ENCODE data around the gene RAD9A. TPM values are rescaled to one million over a fixed set of nuclear protein-coding genes. Genes with fewer than 3 reads are reported as not detected.

RAD9A gene
- total RNA-seq, 1 experiment from 2014 or later: 6.2 TPM

DNA sequence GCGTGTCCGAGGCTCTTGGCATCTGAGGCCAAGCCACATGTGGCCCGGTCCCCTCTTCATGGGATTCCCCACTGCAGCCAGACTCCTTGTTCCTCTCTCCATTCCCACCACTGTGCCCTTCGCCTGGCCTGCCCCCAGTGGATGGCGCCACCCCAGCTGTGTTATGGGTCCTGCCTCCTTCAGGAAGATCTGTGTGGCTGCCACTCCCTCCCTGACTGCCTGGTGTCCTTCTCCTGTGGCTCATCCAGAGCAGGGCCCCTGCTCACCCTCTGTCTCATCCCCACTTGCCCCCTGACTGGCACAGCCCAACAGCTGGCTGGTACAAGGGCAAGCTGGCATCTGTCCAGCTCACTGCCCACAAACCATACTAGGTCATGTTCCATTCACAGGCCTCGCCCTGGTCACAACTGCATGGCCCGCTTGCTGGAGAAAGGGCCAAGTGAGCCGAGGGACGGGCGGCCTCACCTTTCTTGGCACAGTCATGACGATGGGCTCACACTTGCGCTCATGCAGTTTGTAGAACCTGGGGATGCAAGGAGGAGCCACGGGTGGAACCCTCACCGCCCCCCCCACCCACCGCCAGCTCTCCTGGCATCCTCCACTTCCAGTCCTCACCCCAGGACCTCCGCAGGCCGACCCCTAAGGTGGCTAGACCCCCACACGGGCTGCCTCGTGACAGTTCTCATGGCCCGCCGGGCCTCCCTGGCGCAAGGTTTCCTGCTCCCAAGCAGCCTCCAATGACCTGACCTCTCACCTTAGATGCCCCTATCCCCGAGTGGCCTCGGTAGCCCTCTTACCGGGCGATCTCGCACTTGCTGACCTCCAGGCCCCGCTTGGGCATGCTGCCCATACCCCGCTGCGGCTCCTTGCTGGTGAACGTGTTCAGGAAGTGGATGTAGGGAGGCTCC is 47.8 kb downstream of the RAD9A start:
- peak; percentile 50 for DNase-seq (ENCODE audit: low spot score)

DNA sequence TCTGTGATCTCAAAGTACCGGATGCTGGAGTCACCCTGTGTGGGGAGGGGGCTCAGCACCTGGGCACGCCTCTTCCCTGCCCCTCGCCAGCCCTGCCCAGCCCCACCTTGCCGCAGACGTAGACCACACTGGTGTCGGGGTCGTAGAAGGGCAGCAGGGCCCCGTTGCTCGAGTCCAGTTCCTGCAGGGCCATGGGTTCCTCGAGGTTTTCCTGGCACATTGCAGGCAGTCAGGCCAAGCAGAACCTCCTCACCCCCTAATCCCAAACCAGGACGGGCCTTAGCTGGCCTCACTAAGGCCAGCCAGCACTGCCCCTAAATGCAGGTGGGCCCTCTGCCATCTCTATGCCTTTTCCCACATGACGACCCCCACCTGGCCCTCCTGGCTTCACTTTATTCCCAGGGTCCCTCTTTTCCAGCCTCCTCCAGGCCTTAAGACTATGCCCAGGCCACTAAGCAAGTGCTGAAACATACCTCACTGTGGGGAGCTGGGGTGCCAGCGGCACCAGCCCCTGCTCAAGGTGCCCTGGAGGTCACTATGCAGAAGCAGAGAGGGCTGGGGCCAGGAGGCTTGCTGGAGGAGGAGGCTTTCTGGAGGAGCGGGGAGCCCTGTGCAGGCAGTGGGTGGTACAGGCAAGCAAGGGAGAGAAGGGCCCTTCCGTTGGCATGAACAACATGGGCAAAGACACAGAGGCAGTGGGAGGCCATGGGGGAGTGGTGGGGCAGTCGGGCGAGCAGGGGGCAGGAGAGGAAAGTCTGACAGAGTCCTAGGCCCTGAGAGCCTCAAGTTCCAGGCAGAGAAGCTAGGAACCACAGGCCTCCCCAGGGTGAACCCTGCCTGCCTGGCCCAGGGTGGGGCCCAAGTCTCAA is 48.7 kb downstream of the RAD9A start:
- no peak for DNase-seq (ENCODE audit: low spot score)

DNA sequence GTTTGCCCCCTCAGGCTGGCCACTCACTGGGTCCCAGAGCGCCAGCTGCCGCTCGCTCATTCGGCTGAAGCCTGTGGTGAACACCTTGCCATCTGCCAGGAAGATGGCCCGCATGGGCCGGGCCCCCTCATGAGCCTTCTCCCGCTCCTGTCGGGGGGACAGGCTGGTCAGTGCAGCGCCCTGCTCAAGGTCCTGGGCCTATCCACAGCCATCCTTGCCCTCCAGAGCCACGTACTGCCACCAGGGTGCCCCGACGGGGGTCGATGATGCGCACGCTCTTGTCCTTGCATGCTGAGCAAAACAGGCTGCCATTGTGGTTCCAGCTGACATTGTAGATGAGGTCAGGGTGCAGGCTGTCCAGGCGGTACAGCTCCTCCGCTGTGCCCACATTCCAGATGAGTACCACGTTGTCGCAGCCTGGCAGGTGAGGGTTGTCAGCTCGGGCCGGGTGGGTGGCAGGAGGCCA is 49.3 kb downstream of the RAD9A start:
- no peak for DNase-seq (ENCODE audit: low spot score)

DNA sequence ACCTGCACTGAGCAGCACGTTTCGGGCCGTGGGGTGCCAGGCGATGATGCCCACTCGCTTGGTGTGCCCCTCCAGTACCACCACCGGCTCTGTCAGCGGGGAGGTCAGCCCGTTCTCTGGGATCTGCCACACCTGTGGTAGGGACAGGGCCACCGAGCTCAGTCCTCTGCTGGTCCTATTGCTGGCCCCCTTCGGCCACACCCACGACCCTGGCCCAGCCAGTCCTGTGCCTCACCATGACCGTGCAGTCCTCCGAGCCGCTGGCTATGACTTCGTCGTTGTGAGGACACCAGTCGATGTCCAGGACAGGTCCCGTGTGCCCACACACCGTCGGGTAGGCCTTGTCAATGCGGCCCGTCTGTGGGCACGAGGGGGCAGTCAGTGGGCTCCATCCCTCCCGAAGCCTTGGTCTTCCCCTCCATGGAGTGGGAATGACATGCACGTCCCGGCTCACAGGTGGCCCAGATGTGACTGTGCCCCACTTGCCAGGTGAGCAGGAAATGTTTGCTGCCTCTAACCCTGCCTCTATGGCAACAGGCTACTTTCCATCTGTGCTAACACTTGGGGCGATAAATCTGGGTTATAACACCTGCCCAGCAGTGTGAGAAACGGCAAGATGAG is 50.1 kb downstream of the RAD9A start:
- no peak for DNase-seq (ENCODE audit: low spot score)

DNA sequence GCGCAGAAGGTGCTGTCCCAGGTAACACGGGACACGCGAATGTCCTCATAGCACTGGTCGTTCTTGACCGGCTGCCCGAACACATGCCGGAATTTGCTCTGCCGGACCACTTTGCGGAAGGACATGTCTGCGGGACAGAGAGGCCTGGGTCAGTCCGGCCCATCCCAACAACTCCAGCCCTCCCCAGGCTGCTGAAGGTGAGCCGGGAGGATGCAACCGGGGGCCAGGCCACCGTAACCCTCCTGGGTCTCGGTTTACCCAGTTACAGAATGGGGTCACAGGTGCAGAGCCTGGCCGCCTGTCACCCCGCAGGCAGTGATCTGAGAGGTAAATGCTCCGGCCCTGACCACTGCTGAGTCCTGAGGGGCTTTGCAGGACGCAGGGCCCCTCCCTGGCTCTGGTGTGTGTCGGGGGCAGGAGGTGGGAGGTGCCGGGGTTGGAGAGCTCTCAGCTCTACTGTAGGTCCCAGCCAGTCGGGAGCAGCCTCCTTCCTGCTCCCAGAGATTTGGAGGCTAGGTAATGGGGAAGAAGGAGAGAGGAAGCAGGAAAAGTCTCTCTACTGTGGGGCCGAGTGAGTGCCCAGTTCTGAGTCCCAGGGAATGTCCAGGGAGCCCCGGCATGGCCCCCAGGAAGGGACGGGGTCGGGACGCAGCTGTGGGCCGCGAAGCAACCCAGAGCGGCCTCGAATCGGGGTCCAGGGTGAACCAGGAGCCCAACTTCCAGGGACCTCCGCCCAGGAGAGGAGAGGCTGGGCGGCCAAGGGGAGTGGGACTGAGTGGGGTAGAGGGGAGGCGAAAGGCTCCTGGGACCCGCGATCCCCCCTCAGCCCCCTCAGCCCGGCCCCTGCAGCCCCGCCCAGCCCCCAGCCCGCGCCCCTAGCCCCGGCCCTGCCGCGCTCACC is 51.0 kb downstream of the RAD9A start:
- DNase-seq (ENCODE audit: low spot score): no peak

DNA sequence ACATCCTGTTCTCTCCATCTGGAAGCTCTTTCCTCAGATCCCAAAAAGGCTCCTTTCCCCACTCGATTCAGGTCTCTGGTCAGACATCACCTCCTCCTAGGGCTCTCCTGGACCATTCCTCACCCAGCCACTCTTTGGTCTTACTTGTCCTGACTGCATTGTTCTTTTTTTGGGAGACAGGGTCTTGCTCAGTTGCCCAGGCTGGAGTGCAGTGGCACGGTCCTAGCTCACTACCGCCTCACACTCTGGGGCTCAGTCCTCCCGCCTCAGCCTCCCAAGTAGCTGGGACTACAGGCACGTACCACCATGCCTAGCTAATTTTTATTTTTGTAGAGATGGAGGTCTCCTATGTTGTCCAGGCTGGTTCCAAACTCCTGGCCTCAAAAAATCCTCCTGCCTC is 53.7 kb downstream of the RAD9A start:
- DNase-seq (ENCODE audit: low spot score): no peak

Other genes starting within 250 kb of the RAD9A start
- 40.3 and 44.6 TPM in 2 replicates for gene GRK2, start 125.5 kb upstream of the RAD9A start, total RNA-seq (2014; rRNA removed; shearing (Covaris generic))
- 25.4 and 51.8 TPM in 2 replicates for gene ANKRD13D, start 102.7 kb upstream of the RAD9A start, total RNA-seq (2014; rRNA removed; shearing (Covaris generic))
- gene SSH3, start 88.5 kb upstream of the RAD9A start, total RNA-seq (2014; rRNA removed; shearing (Covaris generic)): 3.2 and 10.0 TPM in 2 replicates
- 75.8 and 96.0 TPM in 2 replicates for gene POLD4, start 38.4 kb upstream of the RAD9A start, total RNA-seq (2014; rRNA removed; shearing (Covaris generic))
- gene CLCF1, start 18.4 kb upstream of the RAD9A start, total RNA-seq (2014; rRNA removed; shearing (Covaris generic)): 7.5 and 8.1 TPM in 2 replicates
- 192 and 217 TPM in 2 replicates for gene PPP1CA, start 9.9 kb downstream of the RAD9A start, total RNA-seq (2014; rRNA removed; shearing (Covaris generic))
- not detected in 2 replicates for gene TBC1D10C, start 12.1 kb downstream of the RAD9A start, total RNA-seq (2014; rRNA removed; shearing (Covaris generic))
- gene CARNS1, start 23.7 kb downstream of the RAD9A start, total RNA-seq (2014; rRNA removed; shearing (Covaris generic)): 0.05 TPM in 1 of 2 replicates, not detected in the other
- gene RPS6KB2, start 36.5 kb downstream of the RAD9A start, total RNA-seq (2014; rRNA removed; shearing (Covaris generic)): 83.6 and 89.8 TPM in 2 replicates
- 1.5 and 2.3 TPM in 2 replicates for gene PTPRCAP, start 45.7 kb downstream of the RAD9A start, total RNA-seq (2014; rRNA removed; shearing (Covaris generic))
- gene CORO1B, start 51.5 kb downstream of the RAD9A start, total RNA-seq (2014; rRNA removed; shearing (Covaris generic)): 108 and 116 TPM in 2 replicates
- gene GPR152, start 60.7 kb downstream of the RAD9A start, total RNA-seq (2014; rRNA removed; shearing (Covaris generic)): not detected in 2 replicates
- gene CABP4, start 63.4 kb downstream of the RAD9A start, total RNA-seq (2014; rRNA removed; shearing (Covaris generic)): not detected in 2 replicates
- gene TMEM134, start 77.3 kb downstream of the RAD9A start, total RNA-seq (2014; rRNA removed; shearing (Covaris generic)): 14.0 and 20.0 TPM in 2 replicates
- gene AIP, start 91.0 kb downstream of the RAD9A start, total RNA-seq (2014; rRNA removed; shearing (Covaris generic)): 95.8 and 99.9 TPM in 2 replicates
- gene PITPNM1, start 113.4 kb downstream of the RAD9A start, total RNA-seq (2014; rRNA removed; shearing (Covaris generic)): 27.0 and 29.9 TPM in 2 replicates
- 48.4 and 50.9 TPM in 2 replicates for gene CDK2AP2, start 116.2 kb downstream of the RAD9A start, total RNA-seq (2014; rRNA removed; shearing (Covaris generic))
- not detected in 2 replicates for gene CABP2, start 131.5 kb downstream of the RAD9A start, total RNA-seq (2014; rRNA removed; shearing (Covaris generic))
- 639 and 900 TPM in 2 replicates for gene GSTP1, start 191.8 kb downstream of the RAD9A start, total RNA-seq (2014; rRNA removed; shearing (Covaris generic))
- gene NDUFV1, start 214.9 kb downstream of the RAD9A start, total RNA-seq (2014; rRNA removed; shearing (Covaris generic)): 171 and 199 TPM in 2 replicates
- gene NUDT8, start 238.0 kb downstream of the RAD9A start, total RNA-seq (2014; rRNA removed; shearing (Covaris generic)): 5.3 and 11.9 TPM in 2 replicates
- gene TBX10, start 247.8 kb downstream of the RAD9A start, total RNA-seq (2014; rRNA removed; shearing (Covaris generic)): not detected in 2 replicates

Data from A172 (cell line).